OCI-LY1 (cell line): Measurements from ENCODE around the gene MXD4.

Source experiments
- H2AFZ ChIP-seq: fragments of 200-600 bp; sonication (generic), shearing (Covaris generic); 2 replicates; pipeline ENCODE4 v1.6.0; 2014; ENCODE audit warnings: antibody characterized with exemption, mild to moderate bottlenecking, low read length
- H3F3A ChIP-seq: fragments of 200-600 bp; sonication (generic), shearing (Covaris generic); 2 replicates; pipeline ENCODE4 v1.6.0; 2014; ENCODE audit warnings: mild to moderate bottlenecking, antibody characterized with exemption, low read length, moderate library complexity; ENCODE audit not compliant: insufficient read depth
- H3K27ac ChIP-seq: fragments of 200-600 bp; sonication (generic); 2 replicates; pipeline ENCODE4 v1.5.1; 2014; ENCODE audit warnings: low read length, mixed run types, mild to moderate bottlenecking, low read depth; ENCODE audit not compliant: poor library complexity, severe bottlenecking
- H3K27me3 ChIP-seq: fragments of 200-600 bp; sonication (generic); 2 replicates; pipeline ENCODE4 v1.6.0; 2014; ENCODE audit warnings: antibody characterized with exemption, mild to moderate bottlenecking, low read length, moderate library complexity; ENCODE audit not compliant: insufficient read depth
- H3K36me3 ChIP-seq: fragments of 200-600 bp; sonication (generic); 2 replicates; pipeline ENCODE4 v1.6.1; 2014; ENCODE audit warnings: mild to moderate bottlenecking, antibody characterized with exemption, low read length, moderate library complexity, mixed read lengths; ENCODE audit not compliant: insufficient read depth
- H3K4me1 ChIP-seq: fragments of 200-600 bp; sonication (generic); 2 replicates; pipeline ENCODE4 v1.5.1; 2014; ENCODE audit warnings: mild to moderate bottlenecking, low read length, moderate library complexity; ENCODE audit not compliant: insufficient read depth, severe bottlenecking
- H3K4me2 ChIP-seq: fragments of 200-600 bp; sonication (generic), shearing (Covaris generic); 2 replicates; pipeline ENCODE4 v1.6.1; 2014; ENCODE audit warnings: low read length
- H3K4me3 ChIP-seq: fragments of 200-600 bp; sonication (generic); 2 replicates; pipeline ENCODE4 v1.5.1; 2014; ENCODE audit warnings: low read length, low read depth, mild to moderate bottlenecking, mixed read lengths; ENCODE audit not compliant: poor library complexity, severe bottlenecking
- H3K79me2 ChIP-seq: fragments of 200-600 bp; shearing (Covaris generic); 2 replicates; pipeline ENCODE4 v1.6.1; 2016; ENCODE audit warnings: mixed run types, low read length, mixed read lengths; ENCODE audit not compliant: insufficient read depth
- H3K9ac ChIP-seq: fragments of 200-600 bp; sonication (generic), shearing (Covaris generic); 2 replicates; pipeline ENCODE4 v1.6.1; 2014; ENCODE audit warnings: mild to moderate bottlenecking, low read length, mixed read lengths
- H3K9me2 ChIP-seq: fragments of 200-600 bp; sonication (generic), shearing (Covaris generic); 2 replicates; pipeline ENCODE4 v1.6.1; 2014; ENCODE audit warnings: low read depth, mild to moderate bottlenecking, low read length, mixed read lengths
- H3K9me3 ChIP-seq: fragments of 200-600 bp; shearing (Covaris generic); 2 replicates; pipeline ENCODE4 v1.6.1; 2014; ENCODE audit warnings: low read length, mixed read lengths
- H4K20me1 ChIP-seq: fragments of 200-600 bp; sonication (generic), shearing (Covaris generic); 2 replicates; pipeline ENCODE4 v1.6.0; 2016; ENCODE audit warnings: mild to moderate bottlenecking, low read length; ENCODE audit not compliant: insufficient read depth
- CTCF ChIP-seq: fragments of 200-600 bp; sonication (generic), shearing (Covaris generic); IDR thresholded peaks from 2 replicates; pipeline ENCODE4 v1.5.1; 2017; ENCODE audit warnings: mild to moderate bottlenecking, antibody characterized with exemption, low read length, moderate library complexity, mixed read lengths
- EZH2 ChIP-seq: fragments of 200-600 bp; sonication (generic), shearing (Covaris generic); IDR thresholded peaks from 2 replicates; pipeline ENCODE4 v1.8.0; 2017; ENCODE audit warnings: borderline replicate concordance, mixed run types, mild to moderate bottlenecking, antibody characterized with exemption, low read length, moderate library complexity, mixed read lengths

The MXD4 gene

GRCh38 chr4:2295900-2296442 lies 34.1 kb upstream of the MXD4 start:
- no peak overlapping the region; the same call in 1 of the 2 replicates for H3K9ac ChIP-seq
- no peaks in the 10 kb centered on the region for H3K27me3 ChIP-seq
- TF ChIP-seq EZH2 (no peak), CTCF (no peak)
- peaks cover 39% of the 10 kb centered on the region for H3K4me1 ChIP-seq
- no peaks in the 10 kb centered on the region for H4K20me1 ChIP-seq
- H3K9me2 ChIP-seq, result no peaks in the 10 kb centered on the region
- no peaks in the 10 kb centered on the region for H3K9me3 ChIP-seq
- no peaks in the 10 kb centered on the region for H3K79me2 ChIP-seq
- peak overlapping the region; percentile 72; the same call in 1 of the 2 replicates for H3K4me2 ChIP-seq
- no peak overlapping the region for H3K4me3 ChIP-seq
- H3F3A ChIP-seq, result no peaks in the 10 kb centered on the region
- no peaks in the 10 kb centered on the region; the same call in 1 of the 2 replicates for H3K36me3 ChIP-seq
- no peak overlapping the region for H2AFZ ChIP-seq
- H3K27ac ChIP-seq, result peak overlapping the region; percentile 79

- no peak overlapping the region for H3K27ac ChIP-seq
- H2AFZ ChIP-seq, result no peak overlapping the region
- no peaks in the 10 kb centered on the region for H3F3A ChIP-seq
- H3K9me2 ChIP-seq, result no peaks in the 10 kb centered on the region
- H3K4me3 ChIP-seq, result no peak overlapping the region
- H3K4me1 ChIP-seq, result peaks cover 44% of the 10 kb centered on the region
- H3K9ac ChIP-seq, result no peak overlapping the region
- TF ChIP-seq EZH2 (no peak), CTCF (no peak)
- H4K20me1 ChIP-seq, result no peaks in the 10 kb centered on the region
- H3K36me3 ChIP-seq, result no peaks in the 10 kb centered on the region; the same call in 1 of the 2 replicates
- no peaks in the 10 kb centered on the region for H3K9me3 ChIP-seq
- no peaks in the 10 kb centered on the region for H3K79me2 ChIP-seq
- H3K27me3 ChIP-seq, result no peaks in the 10 kb centered on the region
- H3K4me2 ChIP-seq, result no peak overlapping the region
Observed at GRCh38 chr4:2295500-2295899, 33.6 kb upstream of the MXD4 start.

- H3K79me2 ChIP-seq, result no peaks in the 10 kb centered on the region
- TF ChIP-seq EZH2 (no peak), CTCF (no peak)
Observed at GRCh38 chr4:2292646-2293108, 30.8 kb upstream of the MXD4 start.

More at GRCh38 chr4:2292646-2293108, 30.8 kb upstream of the MXD4 start:
- Histone ChIP-seq H3K27me3 (no peaks in the 10 kb centered on the region), H3K4me3 (no peak overlapping the region), H3K4me2 (no peak overlapping the region), H3K9me3 (no peaks in the 10 kb centered on the region), H3K9ac (no peak overlapping the region), H3K4me1 (peaks cover 34% of the 10 kb centered on the region), H3F3A (no peaks in the 10 kb centered on the region), H3K27ac (no peak overlapping the region), H4K20me1 (no peaks in the 10 kb centered on the region), H3K9me2 (no peaks in the 10 kb centered on the region), H2AFZ (no peak overlapping the region), H3K36me3 (no peaks in the 10 kb centered on the region; the same call in 1 of the 2 replicates)
